Measurements from ENCODE around the gene ABCG2.

ABCG2 gene

GRCh38 chr4:88093874-88094273 is 64.6 kb downstream of the ABCG2 start:
- no peak for TF ChIP-seq CTCF (conservative IDR thresholded peaks at IDR 0.05; ENCODE audit: low read depth, low read length)
- DNase-seq (ENCODE audit: low read depth), result no peak
- no peak overlapping the region for H3K4me3 ChIP-seq (ENCODE audit: low read length)

- H3K4me3 ChIP-seq (ENCODE audit: low read length), result no peak overlapping the region
- no peak for TF ChIP-seq CTCF (conservative IDR thresholded peaks at IDR 0.05; ENCODE audit: low read depth, low read length)
- DNase-seq (ENCODE audit: low read depth), result no peak
Observed at GRCh38 chr4:88091378-88091777, 67.1 kb downstream of the ABCG2 start.

- no peak for DNase-seq (ENCODE audit: low read depth)
- TF ChIP-seq CTCF (conservative IDR thresholded peaks at IDR 0.05; ENCODE audit: low read depth, low read length), result no peak
- H3K4me3 ChIP-seq (ENCODE audit: low read length), result no peak overlapping the region
Observed at GRCh38 chr4:88090898-88091297, 67.5 kb downstream of the ABCG2 start.

GRCh38 chr4:88087004-88087403 is 71.4 kb downstream of the ABCG2 start:
- no peak for TF ChIP-seq CTCF (conservative IDR thresholded peaks at IDR 0.05; ENCODE audit: low read depth, low read length)
- H3K4me3 ChIP-seq (ENCODE audit: low read length), result no peak overlapping the region
- DNase-seq (ENCODE audit: low read depth), result no peak

GRCh38 chr4:88080626-88081025 is 77.8 kb downstream of the ABCG2 start:
- no peak overlapping the region for H3K4me3 ChIP-seq (ENCODE audit: low read length)
- no peak for DNase-seq (ENCODE audit: low read depth)
- TF ChIP-seq CTCF (conservative IDR thresholded peaks at IDR 0.05; ENCODE audit: low read depth, low read length), result no peak

GRCh38 chr4:88078579-88078978 is 79.9 kb downstream of the ABCG2 start:
- H3K4me3 ChIP-seq (ENCODE audit: low read length), result no peak overlapping the region
- no peak for DNase-seq (ENCODE audit: low read depth)
- no peak for TF ChIP-seq CTCF (conservative IDR thresholded peaks at IDR 0.05; ENCODE audit: low read depth, low read length)

GRCh38 chr4:88077911-88078524 is 80.4 kb downstream of the ABCG2 start:
- TF ChIP-seq CTCF (conservative IDR thresholded peaks at IDR 0.05; ENCODE audit: low read depth, low read length), result no peak
- no peak for DNase-seq (ENCODE audit: low read depth)
- H3K4me3 ChIP-seq (ENCODE audit: low read length), result no peak overlapping the region

Measured in retinal pigment epithelial cell (primary cell).